Measurements from ENCODE around the gene PARD3B.

DNA sequence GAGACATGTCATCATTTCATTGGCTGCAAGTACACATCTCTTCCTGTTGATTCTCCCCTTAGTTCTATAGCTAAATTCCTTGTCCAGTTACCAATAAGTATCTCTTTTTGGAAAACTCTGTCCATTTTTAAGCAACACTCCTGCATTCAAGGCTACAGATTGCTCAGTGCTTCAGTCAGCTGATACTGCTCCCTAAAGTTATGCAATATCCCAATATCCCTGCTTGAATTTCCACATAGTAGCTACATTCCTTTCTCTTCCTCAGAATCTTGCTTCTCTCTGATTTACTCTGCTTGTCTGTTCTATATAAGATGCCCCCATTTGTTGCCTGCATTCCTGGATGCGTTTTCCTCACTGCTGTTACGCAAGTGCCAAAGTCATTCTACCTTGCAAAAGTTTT is 109.8 kb downstream of the PARD3B start:
- TF ChIP-seq, protein P1, sequence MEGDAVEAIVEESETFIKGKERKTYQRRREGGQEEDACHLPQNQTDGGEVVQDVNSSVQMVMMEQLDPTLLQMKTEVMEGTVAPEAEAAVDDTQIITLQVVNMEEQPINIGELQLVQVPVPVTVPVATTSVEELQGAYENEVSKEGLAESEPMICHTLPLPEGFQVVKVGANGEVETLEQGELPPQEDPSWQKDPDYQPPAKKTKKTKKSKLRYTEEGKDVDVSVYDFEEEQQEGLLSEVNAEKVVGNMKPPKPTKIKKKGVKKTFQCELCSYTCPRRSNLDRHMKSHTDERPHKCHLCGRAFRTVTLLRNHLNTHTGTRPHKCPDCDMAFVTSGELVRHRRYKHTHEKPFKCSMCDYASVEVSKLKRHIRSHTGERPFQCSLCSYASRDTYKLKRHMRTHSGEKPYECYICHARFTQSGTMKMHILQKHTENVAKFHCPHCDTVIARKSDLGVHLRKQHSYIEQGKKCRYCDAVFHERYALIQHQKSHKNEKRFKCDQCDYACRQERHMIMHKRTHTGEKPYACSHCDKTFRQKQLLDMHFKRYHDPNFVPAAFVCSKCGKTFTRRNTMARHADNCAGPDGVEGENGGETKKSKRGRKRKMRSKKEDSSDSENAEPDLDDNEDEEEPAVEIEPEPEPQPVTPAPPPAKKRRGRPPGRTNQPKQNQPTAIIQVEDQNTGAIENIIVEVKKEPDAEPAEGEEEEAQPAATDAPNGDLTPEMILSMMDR (IDR thresholded peaks at IDR 0.05; ENCODE audit: low read depth, low read length, poor library complexity, severe bottlenecking), result no peak
- no peak for TF ChIP-seq EZH2phosphoT487 (IDR thresholded peaks at IDR 0.05; ENCODE audit: borderline replicate concordance, low read length)
